Measurements from ENCODE around the gene MGAT4B.

- TF ChIP-seq, protein P1, sequence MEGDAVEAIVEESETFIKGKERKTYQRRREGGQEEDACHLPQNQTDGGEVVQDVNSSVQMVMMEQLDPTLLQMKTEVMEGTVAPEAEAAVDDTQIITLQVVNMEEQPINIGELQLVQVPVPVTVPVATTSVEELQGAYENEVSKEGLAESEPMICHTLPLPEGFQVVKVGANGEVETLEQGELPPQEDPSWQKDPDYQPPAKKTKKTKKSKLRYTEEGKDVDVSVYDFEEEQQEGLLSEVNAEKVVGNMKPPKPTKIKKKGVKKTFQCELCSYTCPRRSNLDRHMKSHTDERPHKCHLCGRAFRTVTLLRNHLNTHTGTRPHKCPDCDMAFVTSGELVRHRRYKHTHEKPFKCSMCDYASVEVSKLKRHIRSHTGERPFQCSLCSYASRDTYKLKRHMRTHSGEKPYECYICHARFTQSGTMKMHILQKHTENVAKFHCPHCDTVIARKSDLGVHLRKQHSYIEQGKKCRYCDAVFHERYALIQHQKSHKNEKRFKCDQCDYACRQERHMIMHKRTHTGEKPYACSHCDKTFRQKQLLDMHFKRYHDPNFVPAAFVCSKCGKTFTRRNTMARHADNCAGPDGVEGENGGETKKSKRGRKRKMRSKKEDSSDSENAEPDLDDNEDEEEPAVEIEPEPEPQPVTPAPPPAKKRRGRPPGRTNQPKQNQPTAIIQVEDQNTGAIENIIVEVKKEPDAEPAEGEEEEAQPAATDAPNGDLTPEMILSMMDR (conservative IDR thresholded peaks at IDR 0.05 in 1 of 2, IDR thresholded peaks at IDR 0.05 in 1 of 2; ENCODE audit: extremely low read depth in 1 of 2, insufficient read depth in 1 of 2, low read depth in 1 of 2, low read length in 2 of 2) = no peak
- no peak for TF ChIP-seq EZH2 (IDR thresholded peaks at IDR 0.05; ENCODE audit: borderline replicate concordance, low read length)
Measured at GRCh38 chr5:179795049-179795862, 11.4 kb downstream of the MGAT4B start.

Measured in mammary epithelial cell (primary cell).